ENCODE data around the gene RBMX. TPM values are rescaled to one million over a fixed set of nuclear protein-coding genes. Genes with fewer than 3 reads are reported as not detected.
"Not testable (repeated sequence)": the region's sequence is repeated elsewhere in the genome, so short reads cannot be mapped to it uniquely, and the experiment has no call there.

RBMX gene
- total RNA-seq, 1 experiment from 2014 or later = 379 TPM

DNA sequence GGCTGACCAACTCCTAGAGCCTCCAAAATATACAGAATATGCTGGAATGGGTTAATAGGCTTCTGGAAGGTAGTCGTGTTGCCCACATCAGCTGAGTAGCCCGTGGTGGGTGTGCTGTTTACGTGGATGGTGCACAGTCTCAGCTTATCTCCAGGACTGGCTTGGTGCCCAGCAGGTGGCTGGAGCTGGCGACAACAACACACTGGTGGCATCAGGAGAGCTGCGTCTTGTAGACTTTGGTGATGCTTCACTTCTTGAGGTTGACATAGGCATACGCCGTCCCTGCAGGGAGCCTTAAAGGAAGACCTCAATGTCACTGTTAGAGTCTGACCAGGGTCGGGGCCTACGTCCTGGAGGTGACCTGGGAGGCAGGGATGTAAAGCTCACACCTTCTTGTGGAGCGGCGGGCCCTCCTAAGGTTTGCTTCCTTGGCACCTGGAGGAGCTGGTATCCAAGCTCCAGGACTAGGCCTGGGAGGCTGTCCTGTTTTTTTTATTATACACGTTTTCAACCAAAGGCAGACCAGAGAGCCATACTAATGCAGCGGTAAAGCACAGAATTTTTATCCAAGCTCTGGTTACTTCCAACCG is 26.5 kb upstream of the RBMX start:
- H3K9me3 Mint-ChIP-seq = no peaks in the 10 kb centered on the region
- H3K4me3 Mint-ChIP-seq = no peak overlapping the region
- DNase-seq (ENCODE audit: low spot score) (no peak), ATAC-seq (no peak)
- CTCF ChIA-PET = no interaction called here
- H3K27ac Mint-ChIP-seq = no peak overlapping the region
- H3K27me3 Mint-ChIP-seq (ENCODE audit: low read depth) = no peaks in the 10 kb centered on the region
- TF ChIP-seq, protein P1, sequence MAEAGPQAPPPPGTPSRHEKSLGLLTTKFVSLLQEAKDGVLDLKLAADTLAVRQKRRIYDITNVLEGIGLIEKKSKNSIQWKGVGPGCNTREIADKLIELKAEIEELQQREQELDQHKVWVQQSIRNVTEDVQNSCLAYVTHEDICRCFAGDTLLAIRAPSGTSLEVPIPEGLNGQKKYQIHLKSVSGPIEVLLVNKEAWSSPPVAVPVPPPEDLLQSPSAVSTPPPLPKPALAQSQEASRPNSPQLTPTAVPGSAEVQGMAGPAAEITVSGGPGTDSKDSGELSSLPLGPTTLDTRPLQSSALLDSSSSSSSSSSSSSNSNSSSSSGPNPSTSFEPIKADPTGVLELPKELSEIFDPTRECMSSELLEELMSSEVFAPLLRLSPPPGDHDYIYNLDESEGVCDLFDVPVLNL (CRISPR knock-in tag; IDR thresholded peaks at IDR 0.05; ENCODE audit: borderline replicate concordance, low read depth) = no peak
- TF ChIP-seq, protein P2, sequence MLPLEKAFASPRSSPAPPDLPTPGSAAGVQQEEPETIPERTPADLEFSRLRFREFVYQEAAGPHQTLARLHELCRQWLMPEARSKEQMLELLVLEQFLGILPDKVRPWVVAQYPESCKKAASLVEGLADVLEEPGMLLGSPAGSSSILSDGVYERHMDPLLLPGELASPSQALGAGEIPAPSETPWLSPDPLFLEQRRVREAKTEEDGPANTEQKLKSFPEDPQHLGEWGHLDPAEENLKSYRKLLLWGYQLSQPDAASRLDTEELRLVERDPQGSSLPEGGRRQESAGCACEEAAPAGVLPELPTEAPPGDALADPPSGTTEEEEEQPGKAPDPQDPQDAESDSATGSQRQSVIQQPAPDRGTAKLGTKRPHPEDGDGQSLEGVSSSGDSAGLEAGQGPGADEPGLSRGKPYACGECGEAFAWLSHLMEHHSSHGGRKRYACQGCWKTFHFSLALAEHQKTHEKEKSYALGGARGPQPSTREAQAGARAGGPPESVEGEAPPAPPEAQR (CRISPR knock-in tag; IDR thresholded peaks at IDR 0.05) = no peak
- TF ChIP-seq ATF1 (CRISPR knock-in tag; IDR thresholded peaks at IDR 0.05) (no peak), CREB1 (CRISPR knock-in tag; IDR thresholded peaks at IDR 0.05) (no peak), FOXJ3 (CRISPR knock-in tag; IDR thresholded peaks at IDR 0.05; ENCODE audit: borderline replicate concordance) (no peak), ETV6 (CRISPR knock-in tag; IDR thresholded peaks at IDR 0.05) (no peak), FOXK1 (CRISPR knock-in tag; IDR thresholded peaks at IDR 0.05) (no peak), TP53 (CRISPR knock-in tag; IDR thresholded peaks at IDR 0.05) (no peak), SP1 (CRISPR knock-in tag; conservative IDR thresholded peaks at IDR 0.05) (no peak)
- TF ChIP-seq, protein P3, sequence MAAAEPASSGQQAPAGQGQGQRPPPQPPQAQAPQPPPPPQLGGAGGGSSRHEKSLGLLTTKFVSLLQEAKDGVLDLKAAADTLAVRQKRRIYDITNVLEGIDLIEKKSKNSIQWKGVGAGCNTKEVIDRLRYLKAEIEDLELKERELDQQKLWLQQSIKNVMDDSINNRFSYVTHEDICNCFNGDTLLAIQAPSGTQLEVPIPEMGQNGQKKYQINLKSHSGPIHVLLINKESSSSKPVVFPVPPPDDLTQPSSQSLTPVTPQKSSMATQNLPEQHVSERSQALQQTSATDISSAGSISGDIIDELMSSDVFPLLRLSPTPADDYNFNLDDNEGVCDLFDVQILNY (CRISPR knock-in tag; IDR thresholded peaks at IDR 0.05) = no peak
- TF ChIP-seq, protein P4, sequence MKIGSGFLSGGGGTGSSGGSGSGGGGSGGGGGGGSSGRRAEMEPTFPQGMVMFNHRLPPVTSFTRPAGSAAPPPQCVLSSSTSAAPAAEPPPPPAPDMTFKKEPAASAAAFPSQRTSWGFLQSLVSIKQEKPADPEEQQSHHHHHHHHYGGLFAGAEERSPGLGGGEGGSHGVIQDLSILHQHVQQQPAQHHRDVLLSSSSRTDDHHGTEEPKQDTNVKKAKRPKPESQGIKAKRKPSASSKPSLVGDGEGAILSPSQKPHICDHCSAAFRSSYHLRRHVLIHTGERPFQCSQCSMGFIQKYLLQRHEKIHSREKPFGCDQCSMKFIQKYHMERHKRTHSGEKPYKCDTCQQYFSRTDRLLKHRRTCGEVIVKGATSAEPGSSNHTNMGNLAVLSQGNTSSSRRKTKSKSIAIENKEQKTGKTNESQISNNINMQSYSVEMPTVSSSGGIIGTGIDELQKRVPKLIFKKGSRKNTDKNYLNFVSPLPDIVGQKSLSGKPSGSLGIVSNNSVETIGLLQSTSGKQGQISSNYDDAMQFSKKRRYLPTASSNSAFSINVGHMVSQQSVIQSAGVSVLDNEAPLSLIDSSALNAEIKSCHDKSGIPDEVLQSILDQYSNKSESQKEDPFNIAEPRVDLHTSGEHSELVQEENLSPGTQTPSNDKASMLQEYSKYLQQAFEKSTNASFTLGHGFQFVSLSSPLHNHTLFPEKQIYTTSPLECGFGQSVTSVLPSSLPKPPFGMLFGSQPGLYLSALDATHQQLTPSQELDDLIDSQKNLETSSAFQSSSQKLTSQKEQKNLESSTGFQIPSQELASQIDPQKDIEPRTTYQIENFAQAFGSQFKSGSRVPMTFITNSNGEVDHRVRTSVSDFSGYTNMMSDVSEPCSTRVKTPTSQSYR (CRISPR knock-in tag; IDR thresholded peaks at IDR 0.05) = no peak
- TF ChIP-seq, protein P5, sequence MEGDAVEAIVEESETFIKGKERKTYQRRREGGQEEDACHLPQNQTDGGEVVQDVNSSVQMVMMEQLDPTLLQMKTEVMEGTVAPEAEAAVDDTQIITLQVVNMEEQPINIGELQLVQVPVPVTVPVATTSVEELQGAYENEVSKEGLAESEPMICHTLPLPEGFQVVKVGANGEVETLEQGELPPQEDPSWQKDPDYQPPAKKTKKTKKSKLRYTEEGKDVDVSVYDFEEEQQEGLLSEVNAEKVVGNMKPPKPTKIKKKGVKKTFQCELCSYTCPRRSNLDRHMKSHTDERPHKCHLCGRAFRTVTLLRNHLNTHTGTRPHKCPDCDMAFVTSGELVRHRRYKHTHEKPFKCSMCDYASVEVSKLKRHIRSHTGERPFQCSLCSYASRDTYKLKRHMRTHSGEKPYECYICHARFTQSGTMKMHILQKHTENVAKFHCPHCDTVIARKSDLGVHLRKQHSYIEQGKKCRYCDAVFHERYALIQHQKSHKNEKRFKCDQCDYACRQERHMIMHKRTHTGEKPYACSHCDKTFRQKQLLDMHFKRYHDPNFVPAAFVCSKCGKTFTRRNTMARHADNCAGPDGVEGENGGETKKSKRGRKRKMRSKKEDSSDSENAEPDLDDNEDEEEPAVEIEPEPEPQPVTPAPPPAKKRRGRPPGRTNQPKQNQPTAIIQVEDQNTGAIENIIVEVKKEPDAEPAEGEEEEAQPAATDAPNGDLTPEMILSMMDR (IDR thresholded peaks at IDR 0.05) = no peak
- H3K4me1 Mint-ChIP-seq = peaks cover 7% of the 10 kb centered on the region; the same call in 1 of the 2 replicates
- POLR2A ChIA-PET = interaction anchor here (1.4 kb wide), 1 partner anchor 26 kb away, joined by 5 read pairs; the partner anchor contains the start of gene RBMX
- H3K36me3 Mint-ChIP-seq = no peaks in the 10 kb centered on the region

DNA sequence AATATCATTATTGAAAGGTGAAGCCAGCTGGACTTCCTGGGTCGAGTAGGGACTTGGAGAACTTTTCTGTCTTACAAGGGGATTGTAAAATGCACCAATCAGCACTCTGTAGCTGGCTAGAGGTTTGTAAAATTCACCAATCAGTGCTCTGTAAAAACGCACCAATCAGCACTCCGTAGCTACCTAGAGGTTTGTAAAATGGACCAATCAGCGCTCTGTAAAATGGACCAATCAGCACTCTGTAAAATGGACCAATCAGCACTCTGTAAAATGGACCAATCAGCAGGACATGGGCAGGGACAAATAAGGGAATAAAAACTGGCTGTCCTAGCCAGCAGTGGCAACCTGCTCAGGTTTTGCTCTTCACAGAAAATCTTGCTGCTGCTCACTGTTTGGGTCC is 23.5 kb upstream of the RBMX start:
- CTCF ChIA-PET; H3K27me3 Mint-ChIP-seq (ENCODE audit: low read depth); ATAC-seq; H3K4me1 Mint-ChIP-seq; H3K36me3 Mint-ChIP-seq; H3K27ac Mint-ChIP-seq; H3K4me3 Mint-ChIP-seq; DNase-seq (ENCODE audit: low spot score); H3K9me3 Mint-ChIP-seq: not testable (repeated sequence)
- POLR2A ChIA-PET = interaction anchor here (0.6 kb wide), 1 partner anchor 21 kb away, joined by 4 read pairs; no protein-coding TSS in a partner anchor

DNA sequence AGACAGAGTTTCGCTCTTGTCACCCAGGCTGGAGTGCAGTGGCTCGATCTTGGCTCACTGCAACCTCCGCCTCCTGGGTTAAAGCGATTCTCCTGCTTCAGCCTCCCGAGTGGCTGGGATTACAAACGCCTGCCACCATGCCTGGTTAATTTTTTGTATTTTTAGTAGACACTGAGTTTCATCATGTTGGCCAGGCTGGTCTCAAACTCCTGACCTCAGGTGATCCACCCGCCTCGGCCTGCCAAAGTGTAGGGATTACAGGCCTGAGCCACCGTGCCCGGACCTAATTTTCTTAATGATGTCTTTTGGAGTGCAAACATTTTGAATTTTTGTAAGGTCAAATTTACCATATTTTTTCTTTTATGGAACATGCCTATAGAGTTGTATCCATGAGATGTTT is 19.5 kb upstream of the RBMX start:
- H3K4me3 Mint-ChIP-seq; H3K36me3 Mint-ChIP-seq; H3K27ac Mint-ChIP-seq; H3K27me3 Mint-ChIP-seq (ENCODE audit: low read depth); H3K9me3 Mint-ChIP-seq; CTCF ChIA-PET; ATAC-seq; DNase-seq (ENCODE audit: low spot score); H3K4me1 Mint-ChIP-seq; POLR2A ChIA-PET: not testable (repeated sequence)
